Uterus (tissue), 2 donors: ENCODE measurements around the gene BNC1.

Experiments used
- CTCF ChIP-seq, 4 experiments: fragments of 200-600 bp in 2 of 4; fragments of 450-650 bp in 2 of 4; sonication (generic) in 2 of 4; IDR thresholded peaks; one replicate each; pipeline ENCODE4 v1.5.1; 2016 to 2019; ENCODE audit warnings: antibody characterized with exemption in 4 of 4, mild to moderate bottlenecking in 2 of 4, moderate library complexity in 1 of 4
- POLR2A ChIP-seq, 2 donors: fragments of 450-650 bp; IDR thresholded peaks; one replicate each; pipeline ENCODE4 v1.6.1; 2016; ENCODE audit warnings: antibody characterized with exemption in 2 of 2, mild to moderate bottlenecking in 1 of 2, moderate library complexity in 1 of 2

- no peak for TF ChIP-seq CTCF (IDR thresholded peaks at IDR 0.05)
- no peak for TF ChIP-seq POLR2A (IDR thresholded peaks at IDR 0.05)
These were observed 16.4 kb upstream of the BNC1 start for GRCh38 chr15:83300826-83301225.
